Activated naive CD4-positive, alpha-beta T cell treated with anti-CD3 and anti-CD28 coated beads for 36 hours (primary cell): ENCODE results near the gene PDK2. TPM values are rescaled to one million over a fixed set of nuclear protein-coding genes. Genes with fewer than 3 reads are reported as not detected.

Source experiments
- CTCF ChIA-PET: fragments of 350-600 bp; sonication (Branson Sonifier 250); formaldehyde crosslinking; loops from one replicate; lab custom pipeline; 2021; ENCODE audit warnings: antibody characterized with exemption; lab: Charles Lee
- DNase-seq: peaks from one replicate; pipeline ENCODE4 v3.0.0-alpha.2; 2020
- H3K27ac Mint-ChIP-seq: one replicate; pipeline ENCODE4 v1.8.0; 2021; ENCODE audit warnings: mild to moderate bottlenecking, mixed read lengths
- H3K27me3 Mint-ChIP-seq: one replicate; pipeline ENCODE4 v1.8.0; 2021; ENCODE audit warnings: low read depth, mixed read lengths
- H3K36me3 Mint-ChIP-seq: one replicate; pipeline ENCODE4 v1.8.0; 2021; ENCODE audit warnings: low read depth, mixed read lengths
- H3K4me1 Mint-ChIP-seq: one replicate; pipeline ENCODE4 v1.8.0; 2021; ENCODE audit warnings: low read depth, mixed read lengths
- H3K4me3 Mint-ChIP-seq: one replicate; pipeline ENCODE4 v1.8.0; 2021; ENCODE audit warnings: mild to moderate bottlenecking, moderate library complexity, mixed read lengths
- H3K9me3 Mint-ChIP-seq: one replicate; pipeline ENCODE4 v1.8.0; 2021; ENCODE audit warnings: mixed read lengths
- intact Hi-C: fragments of 100-400 bp; cut with micrococcal nuclease; formaldehyde crosslinking; loops from one replicate; pipeline ENCODE4 v1.15.1; 2023
- total RNA-seq, 2 experiments: library from RNA; stranded (reverse); gene quantifications; one replicate each; pipeline ENCODE4 v1.2.3, GENCODE V29; 2021

PDK2 gene
- total RNA-seq, 2 experiments from 2014 or later: 10.5 to 11.1 TPM

DNA sequence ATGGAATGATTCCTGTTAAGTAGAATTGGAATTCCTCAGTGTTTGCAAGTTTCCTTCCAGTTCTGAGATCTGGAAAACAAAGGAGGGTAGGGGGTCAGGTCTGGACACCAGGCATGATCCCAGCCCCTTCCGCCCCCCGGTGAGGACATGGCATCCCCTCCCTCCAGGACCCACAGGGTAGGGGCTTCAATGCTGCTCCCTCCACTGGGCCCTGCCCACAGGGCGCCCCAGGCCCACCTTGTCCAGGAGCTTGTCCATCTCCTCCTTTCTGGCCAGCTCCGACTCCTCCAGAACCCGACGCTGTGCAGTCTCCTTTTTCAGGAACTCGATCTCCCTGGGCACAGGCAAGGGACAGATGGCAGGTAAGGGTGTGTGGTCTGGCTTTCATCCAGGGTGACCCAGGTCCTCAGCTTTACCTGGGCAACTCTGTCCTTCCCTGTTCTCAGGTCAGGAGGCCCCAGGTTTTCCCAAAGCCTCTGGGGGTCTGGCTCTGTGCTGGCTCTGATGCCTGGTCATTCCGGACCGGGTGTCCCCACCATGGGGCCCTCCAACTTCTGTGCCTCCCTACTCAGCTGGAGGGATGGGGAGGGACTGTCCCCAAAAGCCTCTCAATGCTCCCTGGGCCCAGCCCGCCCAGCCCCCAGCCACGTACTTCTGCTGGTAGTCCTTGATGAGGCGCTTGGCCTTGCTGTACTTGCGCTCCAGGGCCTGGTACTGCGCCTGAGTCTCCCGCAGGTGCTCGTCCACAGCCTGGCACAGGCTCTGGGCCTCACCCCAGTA, 40.4 kb downstream of the PDK2 start:
- Mint-ChIP-seq H3K9me3 (no peaks in the 10 kb centered on the region), H3K27ac (no peak overlapping the region), H3K4me1 (peaks cover 24% of the 10 kb centered on the region), H3K4me3 (no peak overlapping the region), H3K27me3 (peaks cover 4% of the 10 kb centered on the region), H3K36me3 (peaks cover 52% of the 10 kb centered on the region)
- intact Hi-C loops: no loop called here
- no peak for DNase-seq
- CTCF ChIA-PET: interaction anchor here (1.3 to 2.0 kb wide), 3 partner anchors 19 to 65 kb away, joined by 3 to 6 read pairs (median 6); no protein-coding TSS in a partner anchor

DNA sequence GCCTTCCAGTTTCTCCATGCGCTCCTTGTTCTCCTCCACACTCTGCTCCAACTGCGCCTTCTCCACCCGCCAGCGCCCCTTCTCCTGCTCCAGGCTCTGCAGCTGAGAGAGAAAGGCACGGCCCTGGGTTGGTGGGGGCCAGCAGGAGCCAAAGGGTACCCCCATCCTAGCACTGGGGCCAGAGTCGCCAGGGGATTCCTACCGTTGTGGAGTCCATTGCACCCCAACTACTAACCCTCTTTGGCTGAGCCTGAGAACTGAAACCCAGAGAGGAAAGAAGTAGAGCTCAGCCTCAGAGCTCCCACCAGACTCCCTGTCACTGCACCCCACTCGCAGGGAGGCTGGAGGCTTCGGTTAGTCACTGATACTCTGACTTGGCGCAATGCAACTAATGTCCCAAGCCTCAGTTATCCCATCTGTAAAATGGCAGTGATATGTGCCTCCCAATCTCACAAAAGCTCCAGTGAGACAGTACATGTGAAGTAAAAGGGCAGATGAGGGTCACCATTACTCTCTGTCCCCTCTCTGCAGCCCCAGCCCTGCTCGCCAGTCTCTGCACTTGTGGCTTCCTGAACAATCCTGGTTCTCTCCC, 41.0 kb downstream of the PDK2 start:
- DNase-seq: no peak
- Mint-ChIP-seq H3K36me3 (peaks cover 55% of the 10 kb centered on the region), H3K27me3 (no peaks in the 10 kb centered on the region), H3K4me1 (peaks cover 24% of the 10 kb centered on the region), H3K9me3 (no peaks in the 10 kb centered on the region), H3K4me3 (no peak overlapping the region), H3K27ac (no peak overlapping the region)
- intact Hi-C loops: no loop called here
- CTCF ChIA-PET: interaction anchor here (0.7 to 2.0 kb wide), 6 partner anchors 16 to 140 kb away, joined by 3 to 6 read pairs (median 4); no protein-coding TSS in a partner anchor

DNA sequence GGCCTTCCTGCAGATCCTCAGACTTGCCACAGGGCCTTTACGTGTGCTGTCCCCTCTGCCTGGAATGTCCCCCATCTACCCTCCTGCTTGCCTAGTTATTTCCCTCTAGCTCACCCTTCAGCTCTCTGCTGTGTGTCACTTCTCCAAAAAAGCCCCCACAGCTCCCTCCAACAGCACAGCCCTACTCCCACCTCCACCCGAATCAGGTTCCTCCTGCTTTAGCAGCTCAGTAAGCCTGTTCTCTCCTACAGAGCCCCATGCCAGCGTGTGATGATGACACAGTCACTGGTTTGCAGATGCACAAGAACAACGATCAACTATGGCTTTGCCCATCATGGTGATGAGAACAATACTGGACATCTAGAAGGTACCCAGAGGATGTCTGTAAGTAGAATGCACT, 41.9 kb downstream of the PDK2 start:
- peaks cover 26% of the 10 kb centered on the region for H3K4me1 Mint-ChIP-seq
- no peak overlapping the region for H3K27ac Mint-ChIP-seq
- CTCF ChIA-PET: interaction anchor here (0.7 to 2.0 kb wide), 6 partner anchors 9 to 140 kb away, joined by 3 to 6 read pairs (median 4); no protein-coding TSS in a partner anchor
- no peak for DNase-seq
- H3K9me3 Mint-ChIP-seq: no peaks in the 10 kb centered on the region
- no peaks in the 10 kb centered on the region for H3K27me3 Mint-ChIP-seq
- intact Hi-C loops: no loop called here
- peaks cover 61% of the 10 kb centered on the region for H3K36me3 Mint-ChIP-seq
- H3K4me3 Mint-ChIP-seq: no peak overlapping the region

DNA sequence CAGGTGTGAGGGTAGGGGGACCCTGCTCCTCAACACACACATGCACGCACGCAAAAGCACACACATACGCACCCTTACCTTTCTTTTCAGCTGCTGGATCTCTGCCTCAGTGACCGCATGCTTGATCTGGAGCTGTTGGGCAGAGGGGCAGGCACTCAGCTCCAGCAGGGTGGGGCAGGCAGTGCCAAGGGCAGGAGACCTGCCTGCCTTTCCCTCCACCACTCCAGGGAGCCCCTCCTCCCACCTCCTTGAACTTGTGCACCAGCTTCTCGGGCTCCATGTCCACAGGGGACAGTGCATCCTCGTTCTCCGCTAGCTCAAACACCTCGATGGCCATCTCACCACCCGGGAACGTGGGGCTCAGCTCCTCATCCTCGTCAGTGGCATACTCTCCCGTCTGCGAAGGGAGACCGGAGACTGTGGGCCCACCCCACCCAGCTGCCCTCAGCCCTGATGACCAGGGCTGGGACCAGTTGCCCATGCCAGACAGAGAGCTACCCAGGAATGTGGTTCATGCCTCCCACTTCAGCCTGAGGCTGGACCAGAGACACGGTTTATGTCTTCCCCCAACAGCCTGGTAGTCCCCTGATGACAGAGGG, 44.1 kb downstream of the PDK2 start:
- CTCF ChIA-PET: interaction anchor here (0.6 to 4.1 kb wide), 14 partner anchors 8 to 263 kb away, joined by 3 to 44 read pairs (median 6); partner anchors contain the start of genes COL1A1 and PPP1R9B
- Mint-ChIP-seq H3K4me1 (peaks cover 39% of the 10 kb centered on the region), H3K27me3 (no peaks in the 10 kb centered on the region), H3K4me3 (no peak overlapping the region), H3K27ac (no peak overlapping the region), H3K36me3 (peaks cover 67% of the 10 kb centered on the region), H3K9me3 (no peaks in the 10 kb centered on the region)
- intact Hi-C loops: no loop called here
- DNase-seq: no peak

DNA sequence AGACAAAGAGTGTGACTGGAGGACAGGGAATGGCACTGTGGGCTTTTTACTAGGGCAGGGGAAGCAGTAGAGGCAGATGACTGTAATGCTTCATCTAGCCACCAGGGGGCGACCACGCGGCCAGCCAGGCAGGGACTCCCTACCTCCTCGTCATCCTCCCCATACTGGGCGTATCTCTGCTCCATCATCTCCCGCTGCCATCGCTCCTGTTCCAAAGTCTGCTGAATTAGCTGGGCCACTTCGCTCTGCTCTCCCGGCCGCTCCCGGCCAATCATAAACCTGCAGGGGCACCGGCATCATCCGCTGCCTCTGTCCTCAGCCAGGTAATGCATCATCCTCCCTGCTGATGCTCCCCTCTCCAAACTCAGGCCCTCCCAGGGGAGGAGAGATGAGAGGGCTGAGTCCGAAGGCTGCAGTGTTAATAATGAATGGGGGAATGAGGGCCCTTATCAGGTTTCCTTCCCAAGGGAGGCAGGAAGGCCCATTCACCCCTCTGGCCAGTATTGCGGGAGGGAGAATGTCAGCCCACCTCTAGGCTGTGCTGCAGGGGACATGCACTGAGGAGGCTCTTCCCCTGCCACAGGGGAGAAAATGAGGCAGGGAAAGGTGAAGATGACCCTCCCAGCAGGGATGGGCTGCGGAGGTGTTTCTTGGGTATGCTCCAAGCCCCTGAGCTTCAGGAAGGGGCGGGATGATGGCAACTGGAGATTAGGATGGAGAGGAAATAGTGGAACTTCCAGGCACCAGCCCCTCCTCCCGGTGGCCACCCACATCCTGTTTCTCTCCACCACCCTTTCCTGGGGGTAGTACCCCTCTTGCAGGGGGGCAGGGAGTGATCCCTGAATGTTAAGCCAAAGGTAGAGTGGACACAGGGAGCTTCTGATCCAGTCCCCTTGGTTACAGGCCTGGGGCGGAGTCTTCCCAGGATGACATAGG, 45.1 kb downstream of the PDK2 start:
- Mint-ChIP-seq H3K36me3 (peaks cover 74% of the 10 kb centered on the region), H3K4me3 (peak overlapping the region; percentile 44), H3K4me1 (peaks cover 49% of the 10 kb centered on the region), H3K9me3 (no peaks in the 10 kb centered on the region), H3K27ac (peak overlapping the region; percentile 78), H3K27me3 (no peaks in the 10 kb centered on the region)
- CTCF ChIA-PET: interaction anchor here (0.7 to 4.1 kb wide), 14 partner anchors 8 to 389 kb away, joined by 3 to 44 read pairs (median 5); partner anchors contain the start of genes COL1A1 and PPP1R9B
- intact Hi-C loops: loop anchor here (1.0 kb wide), 4 partner anchors 8 to 58 kb away; no protein-coding TSS in a partner anchor
- DNase-seq: peak; percentile 91

DNA sequence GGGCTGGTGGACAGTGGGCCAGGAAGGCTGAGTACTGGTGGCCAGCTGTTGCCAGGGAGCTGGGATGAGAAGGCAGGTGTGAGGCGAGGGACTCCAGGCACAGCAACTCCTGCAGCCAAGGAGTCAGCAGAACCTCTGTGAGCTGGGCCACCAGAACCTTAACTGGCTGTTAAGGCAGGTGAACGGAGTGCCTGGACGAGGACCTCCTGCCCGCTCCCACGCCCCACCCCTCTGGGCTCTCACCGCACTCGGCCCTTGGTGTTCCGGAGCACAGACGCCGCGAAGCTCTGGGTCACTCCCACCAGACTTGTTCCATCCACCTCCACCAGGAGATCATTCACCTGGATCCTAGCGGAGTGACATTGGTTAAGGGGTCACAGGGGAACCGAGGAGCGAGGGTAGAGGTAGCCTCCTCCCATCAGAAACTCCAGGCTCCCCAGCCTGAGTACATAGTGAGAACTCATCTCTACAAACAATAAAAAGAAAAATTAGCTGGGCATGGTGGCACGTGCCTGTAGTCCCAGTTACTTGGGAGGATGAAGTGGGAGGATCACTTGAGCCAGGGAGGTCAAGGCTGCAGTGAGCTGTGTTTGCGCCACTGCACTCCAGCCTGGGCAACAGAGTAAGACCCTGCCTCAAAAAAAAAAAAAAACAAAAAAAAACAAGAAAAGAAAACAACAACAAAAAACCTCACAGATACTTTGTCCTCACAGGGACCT, 46.0 kb downstream of the PDK2 start:
- CTCF ChIA-PET: interaction anchor here (0.6 to 4.1 kb wide), 10 partner anchors 7 to 390 kb away, joined by 3 to 44 read pairs (median 12); partner anchors contain the start of gene PPP1R9B
- no peak overlapping the region for H3K4me3 Mint-ChIP-seq
- H3K27me3 Mint-ChIP-seq: no peaks in the 10 kb centered on the region
- no peaks in the 10 kb centered on the region for H3K9me3 Mint-ChIP-seq
- H3K36me3 Mint-ChIP-seq: peaks cover 71% of the 10 kb centered on the region
- peaks cover 58% of the 10 kb centered on the region for H3K4me1 Mint-ChIP-seq
- intact Hi-C loops: no loop called here
- H3K27ac Mint-ChIP-seq: peak overlapping the region; percentile 78
- no peak for DNase-seq

DNA sequence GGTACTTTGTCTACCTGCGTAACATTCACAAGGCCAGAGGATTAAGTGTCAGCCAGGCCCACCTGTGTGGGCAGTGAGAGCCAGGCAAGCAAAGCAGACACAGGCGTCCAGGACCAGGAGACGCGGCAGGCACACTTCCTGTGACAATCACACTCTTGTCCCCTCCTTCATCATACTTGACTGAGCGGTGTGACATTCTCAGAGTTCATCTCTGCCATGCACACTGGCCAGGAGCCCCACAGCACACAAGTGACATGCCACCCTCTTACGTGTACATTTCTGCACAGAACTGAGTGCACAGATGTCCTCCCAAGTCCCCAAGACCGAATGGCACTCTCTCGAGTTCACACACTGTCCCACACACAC, 46.6 kb downstream of the PDK2 start:
- Mint-ChIP-seq H3K4me1 (peaks cover 62% of the 10 kb centered on the region), H3K27me3 (no peaks in the 10 kb centered on the region), H3K4me3 (no peak overlapping the region), H3K27ac (peak overlapping the region; percentile 72), H3K36me3 (peaks cover 67% of the 10 kb centered on the region), H3K9me3 (no peaks in the 10 kb centered on the region)
- CTCF ChIA-PET: interaction anchor here (0.6 to 4.1 kb wide), 4 partner anchors 20 to 280 kb away, joined by 4 to 44 read pairs (median 29); no protein-coding TSS in a partner anchor
- no peak for DNase-seq
- intact Hi-C loops: no loop called here

DNA sequence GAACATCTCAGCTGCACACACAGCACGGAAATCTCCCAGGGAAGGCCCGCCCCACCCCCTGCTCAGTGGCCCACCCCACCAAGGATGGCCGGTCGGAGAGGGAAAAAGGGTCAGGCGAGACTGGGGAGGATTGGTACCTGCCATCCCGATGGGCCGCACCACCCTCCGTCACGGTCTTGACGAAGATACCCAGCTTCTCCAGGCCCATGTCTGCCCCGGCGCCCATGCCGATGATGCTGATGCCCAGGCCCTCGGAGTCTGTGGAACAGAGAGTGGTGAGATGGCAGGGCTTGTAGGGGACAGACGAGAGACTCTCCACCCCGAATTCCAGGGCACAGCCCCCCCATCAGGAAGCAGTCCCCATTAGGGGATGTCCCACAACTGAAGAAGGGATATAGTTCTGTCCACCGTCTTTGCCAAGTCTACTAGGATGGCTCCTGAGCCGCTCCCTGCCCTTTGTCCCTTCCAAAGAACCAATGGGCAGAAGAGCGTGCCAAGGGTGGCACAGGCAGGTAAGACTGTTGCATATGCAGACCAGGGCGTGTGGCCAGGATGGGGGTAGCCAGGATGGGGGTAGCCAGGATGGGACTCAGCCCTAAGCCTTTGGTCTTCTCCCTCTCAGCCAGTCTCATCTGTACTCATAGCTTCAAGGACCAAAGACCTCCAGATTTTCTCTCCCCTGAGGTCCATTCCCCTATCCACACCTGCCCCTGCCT, 48.5 kb downstream of the PDK2 start:
- CTCF ChIA-PET: interaction anchor here (1.3 kb wide), 1 partner anchor 18 kb away, joined by 3 read pairs; no protein-coding TSS in a partner anchor
- DNase-seq: no peak
- intact Hi-C loops: no loop called here
- no peaks in the 10 kb centered on the region for H3K9me3 Mint-ChIP-seq
- H3K4me1 Mint-ChIP-seq: peaks cover 75% of the 10 kb centered on the region
- H3K4me3 Mint-ChIP-seq: no peak overlapping the region
- peaks cover 65% of the 10 kb centered on the region for H3K36me3 Mint-ChIP-seq
- H3K27me3 Mint-ChIP-seq: no peaks in the 10 kb centered on the region
- H3K27ac Mint-ChIP-seq: peak overlapping the region; percentile 22

DNA sequence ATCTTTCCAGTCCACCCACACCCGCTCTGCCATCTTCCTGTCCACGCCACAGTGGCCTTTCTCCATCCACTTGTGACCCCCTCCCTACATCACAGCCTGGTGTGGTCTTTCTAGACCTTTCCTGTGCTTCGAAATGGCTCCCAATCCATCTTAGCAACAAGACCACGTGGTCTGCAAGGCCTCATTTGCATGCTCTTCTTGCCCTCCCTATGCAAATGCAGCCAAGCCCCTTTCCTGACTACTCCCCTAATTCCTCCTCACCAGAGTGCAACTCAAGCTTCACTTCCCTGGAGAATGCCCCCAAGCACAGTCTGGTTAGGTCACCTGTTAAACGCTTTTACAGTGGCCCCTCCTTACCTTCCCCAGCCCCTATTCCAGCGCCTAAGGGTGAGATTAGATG, 49.2 kb downstream of the PDK2 start:
- H3K27ac Mint-ChIP-seq: peak overlapping the region; percentile 22
- intact Hi-C loops: no loop called here
- no peak for DNase-seq
- CTCF ChIA-PET: interaction anchor here (1.1 to 3.1 kb wide), 3 partner anchors 17 to 34 kb away, joined by 3 to 13 read pairs (median 4); no protein-coding TSS in a partner anchor
- H3K9me3 Mint-ChIP-seq: no peaks in the 10 kb centered on the region
- H3K4me1 Mint-ChIP-seq: peaks cover 75% of the 10 kb centered on the region
- peaks cover 63% of the 10 kb centered on the region for H3K36me3 Mint-ChIP-seq
- H3K4me3 Mint-ChIP-seq: no peak overlapping the region
- H3K27me3 Mint-ChIP-seq: no peaks in the 10 kb centered on the region

DNA sequence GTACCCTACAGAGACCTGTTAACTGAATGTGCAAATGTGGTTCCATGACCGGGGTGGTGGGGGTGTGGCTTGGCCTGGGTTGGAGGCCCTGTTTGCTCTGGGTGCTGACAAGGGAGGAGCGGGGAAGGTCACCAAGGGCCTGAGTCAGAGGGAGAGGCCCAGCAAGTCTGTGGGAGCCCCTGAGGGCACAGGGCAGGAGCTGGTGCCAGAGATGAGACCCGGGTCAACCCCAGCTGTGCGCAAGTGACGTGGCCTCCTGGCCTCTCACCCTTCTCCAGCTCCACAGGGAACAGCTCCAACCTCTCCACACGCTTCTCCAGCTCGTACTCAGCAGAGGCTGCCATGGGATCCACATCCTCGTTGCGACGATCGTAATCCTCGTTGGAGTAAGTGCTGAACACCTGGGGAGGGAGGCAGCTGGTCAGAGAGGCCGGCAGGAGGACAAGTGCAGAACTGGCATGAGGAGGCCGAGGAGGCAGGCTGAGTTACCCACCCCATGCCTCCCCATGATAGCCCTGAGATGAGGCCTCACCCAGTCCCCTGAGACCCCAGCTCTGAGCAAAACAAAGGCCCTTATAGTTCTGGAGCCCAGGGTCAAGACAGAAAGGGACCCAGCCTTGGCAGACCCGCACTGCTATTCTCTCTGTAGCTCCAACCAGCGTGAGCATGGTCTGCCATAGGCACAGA, 49.8 kb downstream of the PDK2 start:
- DNase-seq: peak; percentile 41
- Mint-ChIP-seq H3K4me3 (peak overlapping the region; percentile 39), H3K27ac (peak overlapping the region; percentile 76), H3K27me3 (no peaks in the 10 kb centered on the region), H3K9me3 (no peaks in the 10 kb centered on the region), H3K4me1 (peaks cover 72% of the 10 kb centered on the region), H3K36me3 (peaks cover 58% of the 10 kb centered on the region)
- intact Hi-C loops: no loop called here
- CTCF ChIA-PET: interaction anchor here (1.1 to 3.1 kb wide), 5 partner anchors 17 to 51 kb away, joined by 3 to 13 read pairs (median 5); no protein-coding TSS in a partner anchor
